GM12878 (cell line): ENCODE results near the gene PLXDC1. TPM values are rescaled to one million over a fixed set of nuclear protein-coding genes. Genes with fewer than 3 reads are reported as not detected.

Experiments
- BCLAF1 ChIP-seq: fragments of 450-650 bp; IDR thresholded peaks from 2 replicates; pipeline ENCODE4 v1.6.1; 2017; ENCODE audit warnings: antibody characterized with exemption, mild to moderate bottlenecking, moderate library complexity
- CREB1 ChIP-seq: IDR thresholded peaks from 2 replicates; pipeline ENCODE4 v1.6.1; 2012; ENCODE audit warnings: low read depth, mild to moderate bottlenecking, inconsistent platforms
- KLF5 ChIP-seq: fragments of 450-650 bp; IDR thresholded peaks from 2 replicates; pipeline ENCODE4 v1.6.1; 2014; ENCODE audit warnings: mild to moderate bottlenecking; ENCODE audit not compliant: partially characterized antibody
- MEF2B ChIP-seq: fragments of 450-650 bp; IDR thresholded peaks from 2 replicates; pipeline ENCODE4 v1.6.1; 2018; ENCODE audit warnings: mild to moderate bottlenecking, moderate library complexity; ENCODE audit not compliant: partially characterized antibody, poor library complexity, severe bottlenecking
- RBBP5 ChIP-seq: fragments of 200-600 bp; sonication (generic); conservative IDR thresholded peaks from 2 replicates; pipeline ENCODE4 v1.6.1; 2016
- RELA ChIP-seq: fragments of 450-650 bp; IDR thresholded peaks from 2 replicates; pipeline ENCODE4 v1.8.0; 2014; ENCODE audit warnings: borderline replicate concordance; ENCODE audit not compliant: partially characterized antibody
- SKIL ChIP-seq: fragments of 450-650 bp; IDR thresholded peaks from 2 replicates; pipeline ENCODE4 v1.6.1; 2017; ENCODE audit warnings: mild to moderate bottlenecking, low read depth, inconsistent platforms; ENCODE audit not compliant: poor library complexity, severe bottlenecking
- SRF ChIP-seq, 2 experiments: IDR thresholded peaks; 2 replicates each; pipeline ENCODE4 v1.6.1; 2011; ENCODE audit warnings: low read depth in 2 of 2, low read length in 2 of 2, mild to moderate bottlenecking in 1 of 2, moderate library complexity in 1 of 2
- ZBED1 ChIP-seq: IDR thresholded peaks from 2 replicates; pipeline ENCODE4 v1.6.1; 2016; ENCODE audit warnings: borderline replicate concordance
- polyA plus RNA-seq, 11 experiments: library from polyadenylated mRNA; depleted of rRNA in 4 of 11; unstranded in 6 of 11; stranded (reverse) in 5 of 11; fragments of >200 nt; fragmentation: Nextera tagmentation in 4 of 11; fragmentation: Illumina TruSeq in 1 of 11; extraction: Ambion mirVana in 4 of 11; extraction: Trizol in 1 of 11; gene quantifications; 1 replicate in 1 of 11; 2 replicates in 10 of 11; pipeline versions ENCODE4 v1.2.1 to v1.2.3, GENCODE V29; 2011 to 2016; ENCODE audit warnings: inconsistent platforms in 2 of 11, missing spikeins in 2 of 11, low read depth in 1 of 11
- total RNA-seq, 4 experiments: library from RNA; depleted of rRNA in 3 of 4; stranded (reverse); fragments of >200 nt in 3 of 4; fragmentation: Illumina TruSeq in 1 of 4; extraction: Trizol in 1 of 4; gene quantifications; 2 replicates each; pipeline versions ENCODE4 v1.2.1 to v1.2.3, GENCODE V29; 2013 to 2021

Gene PLXDC1
- total and polyA plus RNA-seq, 10 of the 15 experiments (the other 5 are each of a cell fraction or from before 2014, with no cell fraction given), result 0.03 to 0.30 (median 0.22) TPM; not detected in 7

GRCh38 chr17:39166437-39167335, 15.2 kb upstream of the PLXDC1 start (continued):
- no peak for TF ChIP-seq BCLAF1
- TF ChIP-seq KLF5, result no peak
- TF ChIP-seq RELA, result no peak
- TF ChIP-seq SRF (IDR thresholded peaks at IDR 0.05; ENCODE audit: low read depth in 2 of 2, low read length in 2 of 2), result no peak
- no peak for TF ChIP-seq ZBED1
- TF ChIP-seq RBBP5, result no peak
- TF ChIP-seq SKIL, result no peak
- TF ChIP-seq CREB1, result no peak
- TF ChIP-seq MEF2B, result no peak
